AG08396 (cell line): ENCODE results near the gene TEX22.

Experiments used
- DNase-seq: peaks from one replicate; pipeline ENCODE4 v3.0.0; 2012; ENCODE audit warnings: low spot score, mixed read lengths

Gene TEX22

DNA sequence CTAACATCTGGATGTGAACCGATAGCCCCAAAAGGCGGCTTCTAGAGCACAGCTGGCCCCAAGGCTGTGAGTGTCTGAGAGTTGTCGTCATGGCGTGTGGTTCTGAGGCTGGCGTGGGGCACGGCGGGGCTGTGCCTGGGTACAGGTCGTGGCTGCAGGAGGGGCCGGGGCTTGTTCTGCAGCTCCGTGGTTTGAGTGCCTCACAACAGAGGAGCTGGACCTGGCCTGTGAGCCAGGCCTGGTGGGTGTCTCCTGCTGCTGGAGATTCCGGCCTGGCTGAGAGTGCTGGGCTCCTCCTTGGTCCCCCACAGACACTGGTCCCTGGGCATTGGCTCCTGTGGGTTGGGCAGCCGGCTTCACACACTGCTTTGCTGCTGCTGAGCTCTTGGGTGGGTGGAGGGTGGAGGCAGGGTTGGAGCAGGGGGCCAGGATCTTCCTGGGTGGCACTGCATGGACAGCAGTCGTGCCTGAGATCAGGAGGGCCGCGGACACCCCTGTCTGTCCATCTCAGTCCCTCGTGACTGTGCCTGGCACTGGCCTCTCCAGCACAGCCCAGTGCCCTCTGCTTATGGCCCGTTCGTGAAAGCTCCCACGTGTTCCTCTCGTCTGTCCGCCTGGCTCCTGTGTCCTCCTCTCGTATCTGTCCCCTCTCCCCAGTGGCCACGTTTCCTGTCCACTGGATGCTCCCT, 31.8 kb upstream of the TEX22 start:
- DNase-seq: no peak

DNA sequence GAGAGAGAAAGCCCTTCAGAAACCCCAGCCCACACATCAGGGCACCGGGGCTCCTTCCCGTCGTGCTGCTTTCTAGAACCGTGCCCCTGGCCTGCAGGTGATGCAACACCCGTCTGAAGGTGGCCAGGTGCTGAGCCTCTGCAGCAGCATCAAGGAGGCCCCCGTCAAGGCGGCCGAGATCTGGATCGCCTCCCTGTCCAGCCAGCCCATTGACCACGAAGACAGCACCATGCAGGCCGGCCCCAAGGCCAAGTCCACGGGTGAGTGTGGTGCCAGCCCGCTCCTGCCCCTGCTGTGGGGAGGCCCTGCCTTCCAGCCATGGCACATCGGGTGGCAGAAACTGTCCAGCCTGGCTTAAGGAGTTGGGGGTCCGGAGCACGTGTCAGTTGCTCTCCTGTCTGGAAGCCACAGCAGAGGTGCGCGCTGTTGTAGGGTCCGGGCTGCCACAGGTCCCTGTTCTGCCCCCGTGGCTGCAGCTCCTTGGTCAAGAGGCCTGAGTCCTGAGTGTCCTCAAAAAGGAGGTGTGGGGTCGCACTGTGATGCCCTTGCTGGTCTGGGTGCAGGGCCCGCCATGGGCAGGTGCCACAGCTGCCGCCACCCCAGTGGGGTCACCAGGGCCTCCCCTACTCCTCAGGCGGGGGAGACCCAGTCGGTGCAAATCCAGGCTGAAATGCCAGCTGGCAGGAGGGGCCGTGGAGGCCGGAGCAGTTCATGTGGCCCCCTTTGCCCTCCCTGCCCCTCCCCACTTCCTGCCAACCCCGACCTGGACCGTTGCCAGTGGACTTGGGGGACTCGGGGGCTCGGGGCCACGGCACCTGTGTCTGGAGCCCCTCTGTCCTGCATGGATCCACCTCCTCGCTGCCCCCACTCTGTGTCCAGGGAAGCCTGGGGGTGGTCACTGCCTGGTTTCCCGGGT, 31.0 kb upstream of the TEX22 start:
- DNase-seq: no peak

GRCh38 chr14:105368032-105368417, 30.3 kb upstream of the TEX22 start:
- DNase-seq: no peak

DNA sequence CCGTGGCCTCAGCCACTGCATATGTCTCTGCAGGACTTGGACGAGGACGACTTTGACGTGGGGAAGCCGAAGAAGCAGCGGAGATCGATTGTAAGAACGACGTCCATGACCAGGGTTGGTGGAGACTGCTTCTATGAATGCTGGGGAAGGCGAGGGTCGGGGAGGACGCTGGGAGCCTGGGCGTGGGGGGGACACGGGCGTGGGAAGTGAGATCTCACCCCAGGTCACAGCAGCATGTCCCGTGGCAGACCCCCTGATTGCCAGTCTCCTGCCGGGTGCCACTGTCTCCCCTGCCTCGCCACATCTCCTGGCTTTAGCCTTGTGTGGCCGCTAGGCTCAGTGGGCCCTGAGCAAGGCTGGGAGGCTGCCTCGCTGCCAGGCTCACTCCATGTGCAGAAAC, 29.9 kb upstream of the TEX22 start:
- DNase-seq: no peak

GRCh38 chr14:105368910-105369652, 29.3 kb upstream of the TEX22 start:
- no peak for DNase-seq

GRCh38 chr14:105369653-105370040, 28.7 kb upstream of the TEX22 start:
- no peak for DNase-seq

- no peak for DNase-seq
Measured at GRCh38 chr14:105374389-105374788, 23.9 kb upstream of the TEX22 start.

DNA sequence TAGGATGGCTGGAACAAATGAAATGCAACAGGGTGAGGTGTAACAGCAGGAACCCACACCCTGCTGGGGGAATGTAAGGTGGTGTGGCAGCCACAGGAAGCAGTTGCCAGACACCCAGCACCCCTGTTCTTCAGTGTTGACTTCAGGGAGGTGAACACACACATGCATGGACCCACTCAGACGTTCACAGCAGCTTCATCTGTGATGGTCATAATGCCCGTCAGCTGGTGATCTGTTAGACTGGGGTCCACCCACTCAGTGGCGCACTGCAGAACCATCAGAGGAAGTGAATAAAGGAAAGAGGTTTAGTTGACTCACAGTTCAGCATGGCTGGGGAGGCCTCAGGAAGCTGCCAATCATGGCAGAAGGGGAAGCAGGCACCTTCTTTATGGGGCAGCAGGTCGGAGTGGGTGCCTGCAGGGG, 22.7 kb upstream of the TEX22 start:
- DNase-seq: no peak

GRCh38 chr14:105376521-105377440, 21.6 kb upstream of the TEX22 start:
- no peak for DNase-seq

- DNase-seq: no peak
Measured at GRCh38 chr14:105377555-105378182, 20.7 kb upstream of the TEX22 start.

DNA sequence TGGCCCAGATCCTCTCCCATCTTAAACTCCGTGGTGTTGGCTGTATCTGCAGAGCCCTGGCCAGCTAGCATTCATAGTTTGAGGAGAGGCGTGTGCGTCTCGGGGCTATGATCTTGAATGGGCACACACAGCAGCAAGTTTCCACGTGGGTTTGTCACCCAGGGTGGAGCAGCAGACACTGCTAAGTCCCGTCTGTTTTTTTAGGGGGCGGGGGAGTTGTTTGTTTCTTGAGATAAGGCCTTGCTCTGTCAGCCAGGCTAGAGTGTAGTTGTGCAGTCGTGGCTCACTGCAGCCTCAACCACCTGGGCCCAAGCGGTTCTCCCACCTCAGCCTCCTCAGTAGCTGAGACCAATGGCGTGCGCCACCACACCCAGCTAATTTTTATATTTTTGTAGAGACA, 20.1 kb upstream of the TEX22 start:
- no peak for DNase-seq

DNA sequence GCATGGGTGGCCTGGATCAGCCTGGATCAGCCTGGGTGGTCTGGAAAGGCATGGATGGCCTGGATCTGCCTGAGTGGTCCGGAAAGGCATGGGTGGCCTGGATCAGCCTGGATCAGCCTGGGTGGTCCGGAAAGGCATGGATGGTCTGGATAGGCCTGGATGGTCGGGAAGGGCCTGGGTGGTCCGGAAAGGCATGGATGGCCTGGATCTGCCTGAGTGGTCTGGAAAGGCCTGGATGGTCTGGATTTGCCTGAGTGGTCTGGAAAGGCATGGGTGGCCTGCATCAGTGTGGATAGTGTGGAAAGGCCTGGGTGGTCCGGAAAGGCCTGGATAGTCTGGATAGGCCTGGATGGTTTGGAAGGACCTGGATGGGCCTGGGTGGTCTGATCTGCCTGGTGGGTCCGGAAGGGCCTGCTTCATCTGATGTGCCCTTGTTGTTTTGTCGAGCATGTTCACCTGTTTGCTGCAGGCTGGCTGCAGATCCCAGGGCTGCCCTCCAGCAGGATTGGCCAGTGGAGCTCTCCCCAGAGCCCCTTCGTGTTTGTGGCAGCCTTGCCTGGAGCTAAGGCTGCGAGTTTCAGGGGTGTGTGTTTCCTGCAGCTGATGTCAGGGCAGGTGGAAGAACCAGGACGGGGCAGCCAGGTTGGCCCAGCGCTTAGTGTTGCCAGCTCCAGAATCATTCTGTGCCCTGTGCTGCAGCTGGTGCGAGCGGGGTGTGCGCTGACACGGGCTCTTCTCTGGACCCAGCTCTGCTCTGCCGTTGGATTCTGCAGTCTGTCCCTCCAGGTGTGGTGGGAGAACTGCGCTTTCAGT, 19.3 kb upstream of the TEX22 start:
- no peak for DNase-seq

DNA sequence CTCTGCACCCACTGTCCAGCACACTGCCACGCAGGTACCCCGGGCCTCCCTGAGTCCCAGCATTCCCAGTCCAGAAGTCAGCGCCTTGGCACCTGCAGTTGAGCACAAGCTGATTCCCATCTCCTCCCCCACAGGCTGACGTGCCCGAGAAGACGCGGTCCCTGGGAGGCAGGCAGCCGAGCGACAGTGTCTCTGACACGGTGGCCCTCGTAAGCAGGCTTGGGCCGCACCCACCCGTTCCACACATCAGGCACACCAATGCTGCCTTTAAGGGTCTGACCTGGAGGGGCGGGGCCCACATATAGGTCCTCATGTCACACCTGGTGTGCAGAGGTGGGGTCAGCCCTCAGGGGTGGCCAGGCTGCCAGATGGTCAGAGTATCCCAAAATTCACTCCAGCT, 18.4 kb upstream of the TEX22 start:
- DNase-seq: no peak

GRCh38 chr14:105380756-105381155, 17.6 kb upstream of the TEX22 start:
- no peak for DNase-seq

- DNase-seq: no peak
Measured at GRCh38 chr14:105381446-105382342, 16.6 kb upstream of the TEX22 start.

GRCh38 chr14:105382343-105383082, 15.8 kb upstream of the TEX22 start:
- DNase-seq: no peak

GRCh38 chr14:105383083-105383730, 15.1 kb upstream of the TEX22 start:
- DNase-seq: no peak

- no peak for DNase-seq
Measured at GRCh38 chr14:105384041-105384557, 14.2 kb upstream of the TEX22 start.
